Small intestine (tissue), 7 donors: ENCODE measurements around the gene NLRX1. TPM values are rescaled to one million over a fixed set of nuclear protein-coding genes. Genes with fewer than 3 reads are reported as not detected.
"Not testable (repeated sequence)": the region's sequence is repeated elsewhere in the genome, so short reads cannot be mapped to it uniquely, and the experiment has no call there.

Experiments used
- DNase-seq, 2 donors: peaks; one replicate each; pipeline versions ENCODE4 v3.0.0 to v3.0.0-alpha.2; 2013
- FAIRE-seq: peaks from 2 replicates; lab custom pipeline; 2012; peaks lifted over from hg19 to GRCh38; lab: Jason Lieb, UNC
- H3K27ac ChIP-seq, 3 donors: one replicate each; pipeline ENCODE4 v1.5.1; 2013; ENCODE audit warnings: low read length in 2 of 3, mild to moderate bottlenecking in 2 of 3, control low read depth in 1 of 3, inconsistent platforms in 1 of 3, low read depth in 1 of 3, moderate library complexity in 1 of 3
- H3K27me3 ChIP-seq, 3 donors: one replicate each; pipeline ENCODE4 v1.6.1; 2013; ENCODE audit warnings: low read length in 3 of 3, inconsistent platforms in 1 of 3; ENCODE audit not compliant: control insufficient read depth in 3 of 3, insufficient read depth in 3 of 3
- H3K36me3 ChIP-seq, 3 donors: one replicate each; pipeline ENCODE4 v1.6.1; 2013; ENCODE audit warnings: low read length in 3 of 3, inconsistent platforms in 1 of 3, low read depth in 1 of 3, mild to moderate bottlenecking in 1 of 3, moderate library complexity in 1 of 3; ENCODE audit not compliant: control insufficient read depth in 3 of 3, insufficient read depth in 2 of 3
- H3K4me1 ChIP-seq, 3 donors: one replicate each; pipeline ENCODE4 v1.6.1; 2013; ENCODE audit warnings: low read length in 2 of 3, inconsistent platforms in 1 of 3, low read depth in 1 of 3, mild to moderate bottlenecking in 1 of 3, moderate library complexity in 1 of 3; ENCODE audit not compliant: control insufficient read depth in 3 of 3, insufficient read depth in 2 of 3
- H3K4me3 ChIP-seq, 3 donors: one replicate each; pipeline ENCODE4 v1.5.1; 2013; ENCODE audit warnings: low read length in 3 of 3, control low read depth in 1 of 3, inconsistent platforms in 1 of 3, low read depth in 1 of 3, mild to moderate bottlenecking in 1 of 3, moderate library complexity in 1 of 3
- H3K9me3 ChIP-seq, 2 donors: one replicate each; pipeline ENCODE4 v1.6.1; 2013; ENCODE audit warnings: low read depth in 1 of 2, low read length in 1 of 2; ENCODE audit not compliant: control insufficient read depth in 2 of 2, insufficient read depth in 1 of 2
- WGBS, 3 donors: extraction: QIAGEN DNeasy Blood & Tissue Kit; methylation state at CpG; one replicate each; pipeline ENCODE4 v1.1.7; 2013; 5-methylcytosine and 5-hydroxymethylcytosine counted together
- polyA plus RNA-seq, 4 donors: library from polyadenylated mRNA; stranded (reverse) in 3 of 4; unstranded in 1 of 4; fragments of 200-250 nt in 3 of 4; fragments of 120-200 nt in 1 of 4; gene quantifications; one replicate each; pipeline versions ENCODE4 v1.2.1 to v1.2.3, GENCODE V29; 2013
- donor health status: healthy with polysubstance abuse.
- donor health status: control.
- donor health status: control.
- donor health status: Bipolar disorder and iron deficiency.
- donor health status: healthy.

Gene NLRX1
- polyA plus RNA-seq, 4 donors: 3.5 to 13.0 (median 6.6) TPM

DNA sequence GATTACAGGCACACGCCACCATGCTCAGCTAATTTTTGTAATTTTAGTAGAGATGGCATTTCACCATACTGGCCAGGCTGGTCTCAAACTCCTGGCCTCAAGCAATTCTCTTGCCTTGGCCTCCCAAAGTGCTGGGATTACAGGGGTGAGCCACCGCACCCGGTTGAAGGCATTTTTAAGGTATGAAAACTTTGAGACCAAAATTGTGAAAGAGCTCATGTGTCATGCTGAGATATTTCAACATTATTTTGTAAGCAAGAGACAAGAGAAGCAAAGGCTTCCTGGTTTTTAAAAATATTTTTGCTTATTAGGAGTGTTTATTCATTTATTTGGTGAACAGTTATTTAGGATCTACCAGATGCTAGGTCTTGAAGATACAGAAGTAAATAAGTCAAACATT is 23.6 kb downstream of the NLRX1 start:
- FAIRE-seq (no peak), DNase-seq (no peak)
- H3K27me3 ChIP-seq: no peaks in the 10 kb centered on the region
- no peak overlapping the region for H3K27ac ChIP-seq
- H3K36me3 ChIP-seq: peaks cover 0 to 39% (median 0%) of the 10 kb centered on the region in 3 donors
- no peaks in the 10 kb centered on the region for H3K9me3 ChIP-seq
- no peak overlapping the region for H3K4me3 ChIP-seq
- H3K4me1 ChIP-seq: peaks cover 0 to 30% (median 3%) of the 10 kb centered on the region in 3 donors
- 92 to 95% (median 94%) methylated on average over 3 of the region's 3 CpGs for WGBS, 3 donors

DNA sequence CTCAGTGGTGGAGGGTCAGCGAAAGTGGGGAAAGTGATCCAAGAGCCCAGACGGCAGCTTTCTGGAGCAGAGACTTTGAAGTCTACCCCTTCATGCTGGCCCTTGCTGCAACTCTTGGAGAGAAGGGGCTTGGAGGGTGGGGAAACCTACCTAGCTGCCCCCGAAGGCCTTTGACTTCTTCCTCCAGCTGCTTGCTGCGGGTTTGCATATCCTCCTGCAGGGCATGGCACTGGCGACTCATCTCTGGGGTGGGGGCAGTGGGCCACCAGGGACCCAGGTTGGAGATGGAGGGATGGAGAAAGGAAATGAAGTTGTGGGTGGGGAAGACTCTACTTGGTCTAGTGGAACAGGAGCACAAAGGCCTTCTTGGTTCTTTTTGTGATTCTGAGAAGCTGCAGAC is 24.5 kb downstream of the NLRX1 start:
- FAIRE-seq: no peak
- 85 to 90% (median 88%) methylated on average over 5 of the region's 5 CpGs for WGBS, 3 donors
- H3K27me3 ChIP-seq: no peaks in the 10 kb centered on the region
- H3K4me3 ChIP-seq: no peak overlapping the region
- peaks cover 0 to 21% (median 2%) of the 10 kb centered on the region in 3 donors for H3K4me1 ChIP-seq
- DNase-seq: no peak
- peaks cover 0 to 39% (median 0%) of the 10 kb centered on the region in 3 donors for H3K36me3 ChIP-seq
- H3K27ac ChIP-seq: no peak overlapping the region
- H3K9me3 ChIP-seq: no peaks in the 10 kb centered on the region

DNA sequence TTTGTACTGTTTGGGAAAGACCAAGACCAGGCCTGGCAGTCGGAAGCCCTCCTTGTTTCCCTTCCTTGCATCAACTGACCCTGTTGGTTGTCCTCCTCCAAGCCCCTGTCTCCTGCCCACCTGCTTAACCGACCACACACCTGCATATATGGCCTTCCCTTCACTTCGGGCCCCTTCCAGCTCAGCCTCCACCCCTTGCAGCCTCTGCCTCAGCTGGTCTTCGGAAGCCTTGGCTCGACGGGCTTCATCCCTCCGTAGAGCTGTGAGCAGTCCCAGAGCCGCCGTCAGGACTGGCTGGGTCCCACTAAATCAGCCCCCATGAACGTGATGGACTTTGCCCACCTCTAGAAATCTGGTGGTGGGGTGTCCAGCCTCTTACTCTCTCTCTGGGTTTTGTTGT is 25.1 kb downstream of the NLRX1 start:
- Histone ChIP-seq H3K27ac (no peak overlapping the region), H3K9me3 (no peaks in the 10 kb centered on the region), H3K27me3 (no peaks in the 10 kb centered on the region), H3K36me3 (peaks cover 0 to 33% (median 0%) of the 10 kb centered on the region in 3 donors), H3K4me3 (no peak overlapping the region), H3K4me1 (peaks cover 0 to 16% (median 2%) of the 10 kb centered on the region in 3 donors)
- DNase-seq (no peak), FAIRE-seq (no peak)
- WGBS, 3 donors: 78 to 87% (median 83%) methylated on average over 10 of the region's 10 CpGs

DNA sequence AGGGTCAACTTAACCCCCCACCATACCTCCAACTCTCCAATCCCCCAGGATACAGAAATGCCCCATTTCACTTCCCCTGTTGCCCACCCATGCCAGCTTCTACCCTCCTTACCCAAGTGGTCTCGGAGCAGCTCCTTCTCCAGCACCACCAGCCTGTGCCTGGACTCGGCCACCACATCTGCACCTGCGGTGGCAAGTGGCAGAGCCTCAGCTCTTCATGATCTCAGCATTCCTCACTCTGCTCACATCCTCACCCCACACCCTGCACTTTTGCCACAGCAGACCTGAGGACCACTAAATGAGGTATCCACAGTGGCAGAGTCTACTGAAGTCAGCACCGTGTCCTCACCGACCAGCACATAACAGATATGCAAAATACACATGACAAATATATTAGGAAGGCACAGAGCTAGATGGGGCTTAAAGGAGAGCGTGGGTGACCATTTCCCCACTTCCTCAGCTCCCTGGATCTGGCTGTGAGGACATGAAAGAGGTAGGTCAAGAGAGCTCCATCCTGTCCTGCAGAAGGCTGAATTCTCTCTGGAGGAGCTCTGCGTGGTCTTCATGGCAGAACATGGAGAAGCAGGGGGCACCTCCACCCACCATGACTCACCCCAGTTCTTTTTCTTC is 26.4 kb downstream of the NLRX1 start:
- Histone ChIP-seq H3K4me1 (peaks cover 0 to 4% (median 2%) of the 10 kb centered on the region in 3 donors), H3K9me3 (no peaks in the 10 kb centered on the region), H3K36me3 (peaks cover 0 to 21% (median 0%) of the 10 kb centered on the region in 3 donors), H3K27ac (no peak overlapping the region), H3K27me3 (no peaks in the 10 kb centered on the region), H3K4me3 (no peak overlapping the region)
- FAIRE-seq (no peak), DNase-seq (no peak)
- WGBS, 3 donors: 41 to 68% (median 48%) methylated on average over 7 of the region's 7 CpGs

DNA sequence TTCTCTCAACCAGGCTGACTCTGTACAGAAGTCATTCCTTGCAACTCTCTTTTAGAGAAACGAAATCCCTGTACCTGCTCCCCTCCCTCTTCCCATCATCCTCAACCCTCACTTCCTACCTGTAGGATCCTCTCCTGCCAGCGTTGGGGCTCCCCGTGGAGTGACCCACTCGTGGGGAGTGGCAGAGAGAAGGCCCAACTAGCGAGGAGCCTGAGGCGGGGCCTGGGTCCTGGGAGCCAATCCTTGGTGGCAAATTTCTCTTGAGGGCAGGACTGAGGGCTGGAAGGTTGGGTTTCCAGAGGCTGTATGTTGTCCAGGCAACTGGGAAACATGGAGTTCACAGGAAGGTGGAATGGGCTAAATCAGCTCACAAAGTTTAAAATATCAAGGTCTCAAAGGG is 27.2 kb downstream of the NLRX1 start:
- H3K27me3 ChIP-seq: no peaks in the 10 kb centered on the region
- 22 to 28% (median 24%) methylated on average over 6 of the region's 6 CpGs for WGBS, 3 donors
- H3K4me3 ChIP-seq: no peak overlapping the region
- peak; percentile 62 to 80 for DNase-seq
- no peak overlapping the region for H3K27ac ChIP-seq
- H3K9me3 ChIP-seq: no peaks in the 10 kb centered on the region
- FAIRE-seq: no peak
- peaks cover 0 to 15% (median 0%) of the 10 kb centered on the region in 3 donors for H3K36me3 ChIP-seq
- H3K4me1 ChIP-seq: peaks cover 0 to 4% (median 0%) of the 10 kb centered on the region in 3 donors

DNA sequence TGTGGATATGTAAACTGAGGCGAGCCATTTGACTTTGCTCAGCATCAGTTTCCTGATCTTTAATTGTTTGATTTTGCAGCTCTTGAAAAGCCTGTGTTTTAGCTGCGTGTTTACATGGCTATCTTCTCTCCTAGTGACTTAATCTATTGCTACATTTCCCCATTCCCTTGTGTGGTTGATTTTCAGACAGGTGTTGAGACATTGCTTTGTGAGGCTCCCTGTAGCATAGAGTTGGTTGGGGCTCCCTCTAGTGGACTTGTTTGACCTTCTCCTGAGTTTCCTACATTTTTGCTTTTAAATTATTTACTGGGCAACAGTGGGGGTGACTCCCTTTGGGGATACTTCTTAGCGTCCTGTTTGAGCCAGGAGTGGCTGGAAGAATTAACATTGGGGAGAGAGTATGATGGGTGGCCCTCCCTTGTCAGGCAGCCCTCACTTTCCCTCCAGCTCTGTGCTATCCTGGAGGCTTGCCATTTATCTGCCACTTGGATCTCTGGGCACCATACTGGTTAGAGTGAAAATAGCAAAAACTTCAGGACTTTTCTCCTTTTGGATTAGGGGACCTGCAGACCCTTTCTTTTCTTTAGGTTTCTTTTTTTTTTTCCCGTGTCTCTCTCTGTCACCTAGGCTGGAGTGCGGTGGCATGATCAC is 28.4 kb downstream of the NLRX1 start:
- Histone ChIP-seq H3K36me3 (peaks cover 0 to 6% (median 0%) of the 10 kb centered on the region in 3 donors), H3K4me1 (peaks cover 0 to 4% (median 0%) of the 10 kb centered on the region in 3 donors), H3K27me3 (no peaks in the 10 kb centered on the region), H3K9me3 (no peaks in the 10 kb centered on the region), H3K4me3 (no peak overlapping the region), H3K27ac (peak overlapping the region in 1 of 3 donors; percentile 28)
- peak; percentile 55 for FAIRE-seq
- WGBS, 3 donors: 28 to 42% (median 33%) methylated on average over 5 of the region's 5 CpGs
- peak; percentile 92 to 94 for DNase-seq

DNA sequence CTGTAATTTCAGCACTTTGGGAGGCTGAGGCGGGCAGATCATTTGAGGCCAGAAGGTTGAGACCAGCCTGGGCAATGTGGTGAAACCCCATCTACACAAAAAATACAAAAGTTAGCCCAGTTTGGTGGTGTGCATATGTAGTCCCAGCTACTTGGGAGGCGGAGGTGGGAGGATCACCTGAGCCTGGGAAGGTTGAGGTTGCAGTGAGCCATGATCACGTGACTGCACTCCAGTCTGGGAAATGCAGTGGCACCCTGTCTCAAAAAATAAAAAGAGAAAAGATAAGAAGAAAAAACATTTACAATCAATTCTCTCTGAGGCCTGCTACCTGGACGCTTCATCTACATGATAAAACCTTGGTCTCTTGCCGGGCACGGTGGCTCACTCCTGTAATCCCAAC is 30.4 kb downstream of the NLRX1 start:
- Histone ChIP-seq H3K36me3 (no peaks in the 10 kb centered on the region), H3K27me3 (no peaks in the 10 kb centered on the region), H3K9me3 (no peaks in the 10 kb centered on the region), H3K4me3 (no peak overlapping the region), H3K4me1 (peaks cover 0 to 4% (median 0%) of the 10 kb centered on the region in 3 donors), H3K27ac (no peak overlapping the region)
- peak in 1 of 2 donors; percentile 31 for DNase-seq
- FAIRE-seq: no peak
- 81 to 90% (median 84%) methylated on average over 6 of the region's 6 CpGs for WGBS, 3 donors

DNA sequence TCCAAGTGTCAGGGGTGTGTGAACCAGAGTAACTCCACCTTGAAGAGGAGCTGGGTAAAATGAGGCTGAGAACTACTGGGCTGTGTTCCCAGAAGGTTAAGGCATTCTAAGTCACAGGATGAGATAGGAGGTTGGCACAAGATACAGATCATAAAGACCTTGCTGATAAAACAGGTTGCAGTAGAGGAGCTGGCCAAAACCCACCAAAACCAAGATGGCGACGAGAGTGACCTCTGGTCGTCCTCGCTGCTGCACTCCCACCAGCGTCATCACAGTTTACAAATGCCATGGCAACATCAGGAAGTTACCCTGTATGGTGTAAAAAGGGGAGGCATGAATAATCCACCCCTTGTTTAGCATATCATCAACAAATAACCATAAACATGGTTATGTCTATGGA is 32.7 kb downstream of the NLRX1 start:
- not testable (repeated sequence) for FAIRE-seq, H3K27ac ChIP-seq, H3K27me3 ChIP-seq, H3K36me3 ChIP-seq, H3K9me3 ChIP-seq, H3K4me3 ChIP-seq, DNase-seq
- WGBS, 3 donors: 85 to 88% (median 86%) methylated on average over 5 of the region's 5 CpGs
- H3K4me1 ChIP-seq: peaks cover 0 to 12% (median 0%) of the 10 kb centered on the region in 3 donors
